Measurements from ENCODE around the gene CHMP4A.

The CHMP4A gene

GRCh38 chr14:24238123-24238522 lies 24.8 kb upstream of the CHMP4A start:
- in situ Hi-C loops (cut with HindIII; ENCODE audit: low sequenced_read_pairs): no loop called here
- no peak overlapping the region for H3K4me3 ChIP-seq (ENCODE audit: low read depth, low read length)
- no peak for TF ChIP-seq CTCF (IDR thresholded peaks at IDR 0.05; ENCODE audit: low read depth, low read length)
- no peak for DNase-seq (ENCODE audit: low read depth, low spot score)

- no peak for TF ChIP-seq CTCF (IDR thresholded peaks at IDR 0.05; ENCODE audit: low read depth, low read length)
- in situ Hi-C loops (cut with HindIII; ENCODE audit: low sequenced_read_pairs): no loop called here
- no peak overlapping the region for H3K4me3 ChIP-seq (ENCODE audit: low read depth, low read length)
- no peak for DNase-seq (ENCODE audit: low read depth, low spot score)
Measured at GRCh38 chr14:24237463-24237955, 24.2 kb upstream of the CHMP4A start.

- in situ Hi-C loops (cut with HindIII; ENCODE audit: low sequenced_read_pairs): no loop called here
- no peak overlapping the region for H3K4me3 ChIP-seq (ENCODE audit: low read depth, low read length)
- no peak for TF ChIP-seq CTCF (IDR thresholded peaks at IDR 0.05; ENCODE audit: low read depth, low read length)
- no peak for DNase-seq (ENCODE audit: low read depth, low spot score)
Measured at GRCh38 chr14:24236689-24237462, 23.6 kb upstream of the CHMP4A start.

GRCh38 chr14:24235804-24236688 lies 22.8 kb upstream of the CHMP4A start:
- no peak for TF ChIP-seq CTCF (IDR thresholded peaks at IDR 0.05; ENCODE audit: low read depth, low read length)
- DNase-seq (ENCODE audit: low read depth, low spot score): no peak
- in situ Hi-C loops (cut with HindIII; ENCODE audit: low sequenced_read_pairs): no loop called here
- H3K4me3 ChIP-seq (ENCODE audit: low read depth, low read length): no peak overlapping the region

GRCh38 chr14:24234095-24235005 lies 21.1 kb upstream of the CHMP4A start:
- in situ Hi-C loops (cut with HindIII; ENCODE audit: low sequenced_read_pairs): no loop called here
- H3K4me3 ChIP-seq (ENCODE audit: low read depth, low read length): no peak overlapping the region
- no peak for TF ChIP-seq CTCF (IDR thresholded peaks at IDR 0.05; ENCODE audit: low read depth, low read length)
- DNase-seq (ENCODE audit: low read depth, low spot score): no peak

- in situ Hi-C loops (cut with HindIII; ENCODE audit: low sequenced_read_pairs): no loop called here
- peak overlapping the region; percentile 81 for H3K4me3 ChIP-seq (ENCODE audit: low read depth, low read length)
- no peak for TF ChIP-seq CTCF (IDR thresholded peaks at IDR 0.05; ENCODE audit: low read depth, low read length)
- no peak for DNase-seq (ENCODE audit: low read depth, low spot score)
Measured at GRCh38 chr14:24233538-24233866, 20.2 kb upstream of the CHMP4A start.
